IPS-18c (cell line): ENCODE results near the gene ACP6.

Source experiments
- H3K4me3 ChIP-seq: 2 replicates; pipeline ENCODE4 v1.7.0; 2013; ENCODE audit warnings: low read depth, mild to moderate bottlenecking, low read length, moderate library complexity; ENCODE audit not compliant: insufficient read depth
- H3K9me3 ChIP-seq: one replicate; pipeline ENCODE4 v1.6.1; 2013; ENCODE audit warnings: mild to moderate bottlenecking, low read length, moderate library complexity; ENCODE audit not compliant: control insufficient read depth, insufficient read depth

ACP6 gene

DNA sequence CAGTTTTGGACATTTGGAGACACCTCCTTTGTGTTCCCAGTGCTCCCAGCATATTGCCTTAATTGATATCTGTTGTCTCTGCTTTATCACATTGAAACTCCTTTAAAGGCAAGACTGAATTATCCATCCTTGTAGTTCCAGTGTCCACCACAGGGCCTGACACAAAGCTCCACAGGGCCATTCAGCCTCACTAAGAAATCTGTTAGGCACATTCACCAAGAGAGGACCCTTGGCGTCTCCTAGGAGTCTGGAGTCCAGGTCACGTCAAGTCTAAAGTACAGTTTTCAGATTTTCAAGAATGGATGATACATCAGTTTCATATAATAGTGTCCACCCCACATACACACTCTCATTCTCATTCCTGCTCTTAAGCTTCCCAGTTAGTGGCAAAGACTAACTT, 4.8 kb downstream of the ACP6 start:
- no peaks in the 10 kb centered on the region for H3K9me3 ChIP-seq
- H3K4me3 ChIP-seq = no peak overlapping the region

GRCh38 chr1:147664206-147664605, 6.1 kb downstream of the ACP6 start:
- Histone ChIP-seq H3K9me3 (no peaks in the 10 kb centered on the region), H3K4me3 (no peak overlapping the region)

DNA sequence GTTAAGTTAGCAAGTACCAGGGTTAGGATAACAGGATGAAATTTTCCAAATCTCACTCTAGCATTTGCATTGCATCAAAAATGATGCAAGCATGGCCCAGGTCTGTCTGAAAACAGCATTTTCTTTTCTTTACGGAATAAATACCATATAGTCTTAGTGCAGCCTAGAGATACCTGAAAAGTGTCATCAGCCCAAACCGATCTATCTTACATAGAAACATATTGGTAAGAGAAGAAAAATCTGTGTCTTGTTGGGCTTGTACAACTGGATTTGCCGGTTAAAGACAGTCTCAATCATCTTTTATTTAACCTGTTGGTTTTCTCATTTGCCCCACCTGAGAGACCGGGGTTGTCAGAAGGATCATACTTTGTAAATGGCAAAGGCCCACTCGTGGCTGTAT, 15.8 kb downstream of the ACP6 start:
- Histone ChIP-seq H3K4me3 (no peak overlapping the region), H3K9me3 (no peaks in the 10 kb centered on the region)

DNA sequence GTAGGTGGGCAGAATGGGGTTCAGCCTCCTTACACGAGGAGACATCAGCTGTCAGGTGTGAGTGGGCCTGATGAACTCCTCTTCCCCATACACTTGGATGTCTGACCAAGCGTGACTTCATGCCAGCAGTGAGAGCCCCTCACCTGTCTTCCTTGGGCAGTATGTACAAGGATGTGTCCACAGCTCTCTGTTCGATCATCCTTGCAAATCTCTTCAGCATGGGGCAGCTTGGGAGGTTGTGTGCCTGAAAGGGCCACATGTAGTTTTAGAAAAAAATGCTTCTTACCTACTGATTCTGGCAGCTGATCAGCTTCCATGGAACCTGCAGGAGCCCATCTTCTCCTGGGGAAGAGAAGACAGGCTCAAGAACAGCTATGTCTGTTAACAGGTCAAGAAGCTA, 18.0 kb downstream of the ACP6 start:
- no peak overlapping the region for H3K4me3 ChIP-seq
- no peaks in the 10 kb centered on the region for H3K9me3 ChIP-seq

DNA sequence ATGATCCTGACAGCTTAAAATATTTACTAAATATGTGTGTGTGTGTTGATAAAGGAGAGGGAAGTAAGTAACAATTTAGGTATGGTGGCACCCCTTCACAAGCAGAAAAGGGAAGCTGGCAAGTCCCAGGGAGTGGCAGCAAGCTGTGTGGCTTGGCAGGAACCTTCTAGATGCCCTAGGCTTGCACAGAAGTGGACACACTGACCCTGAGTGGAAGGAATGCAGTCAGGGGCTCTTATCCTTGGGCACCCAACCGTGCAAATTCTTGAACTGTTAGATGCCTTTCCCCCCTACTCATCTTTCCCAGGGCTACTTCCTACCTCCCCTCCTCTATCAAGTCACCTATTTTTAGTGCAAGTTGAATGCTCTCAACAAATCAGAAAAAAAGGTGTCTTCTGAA, 18.9 kb downstream of the ACP6 start:
- Histone ChIP-seq H3K9me3 (no peaks in the 10 kb centered on the region), H3K4me3 (no peak overlapping the region)

DNA sequence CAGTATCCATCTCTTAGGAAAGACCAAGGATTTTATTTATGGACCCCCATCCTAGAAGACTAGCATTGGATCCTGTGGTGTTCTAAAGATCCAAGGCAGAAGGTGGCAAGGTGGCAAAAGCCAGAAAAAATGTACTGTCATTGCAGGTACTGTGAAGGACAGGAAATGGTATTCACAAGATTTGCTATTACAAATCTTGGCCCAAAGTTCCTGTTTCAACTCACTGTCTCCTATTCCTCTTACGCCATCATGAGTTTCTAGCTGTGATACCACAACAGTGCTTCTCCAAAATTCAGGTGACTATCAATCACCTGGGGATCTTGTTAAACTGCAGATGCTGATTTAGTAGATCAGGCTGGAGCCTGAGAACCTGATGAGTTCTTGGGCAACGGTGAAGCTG, 21.4 kb downstream of the ACP6 start:
- H3K9me3 ChIP-seq = no peaks in the 10 kb centered on the region
- no peak overlapping the region for H3K4me3 ChIP-seq

DNA sequence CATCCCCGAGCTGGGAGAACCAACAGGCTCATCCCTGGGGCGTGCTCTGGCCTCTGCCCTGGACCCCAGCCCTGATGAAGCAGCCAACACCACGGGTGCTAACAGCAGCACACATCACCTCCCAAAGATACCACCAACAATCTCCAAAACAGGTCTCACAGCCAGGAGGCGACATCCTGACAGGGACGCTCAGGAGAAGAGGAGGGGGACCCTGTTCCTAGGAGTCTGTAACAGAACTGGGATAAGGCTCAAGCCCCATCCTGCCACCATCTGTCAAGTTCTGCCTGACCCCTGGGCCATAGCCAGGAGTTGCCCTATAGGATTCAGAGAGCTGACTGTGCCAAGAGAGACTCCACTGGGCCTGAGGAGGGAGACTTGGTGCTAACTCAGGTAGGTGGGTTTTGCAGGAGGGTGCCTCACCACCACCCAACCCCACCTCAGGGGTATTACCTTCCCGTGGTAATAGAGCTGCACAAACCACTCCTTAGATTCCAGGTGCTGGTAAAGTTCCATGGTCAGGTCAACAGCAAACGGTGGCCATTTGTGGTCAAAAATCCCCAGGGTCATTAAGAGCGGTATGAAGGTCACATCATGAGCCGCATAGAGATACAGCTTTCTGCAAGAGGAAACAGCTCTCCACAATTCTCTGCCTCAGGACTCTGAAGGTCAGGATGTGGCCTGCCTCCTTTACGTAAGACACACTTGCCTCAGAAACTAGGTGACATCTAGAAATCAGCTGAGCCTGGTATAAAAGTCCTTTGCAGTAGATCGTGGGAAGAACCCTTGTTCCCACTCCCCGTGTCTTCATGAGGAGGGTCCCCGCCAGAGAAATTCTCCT, 22.3 kb downstream of the ACP6 start:
- Histone ChIP-seq H3K4me3 (no peak overlapping the region), H3K9me3 (no peaks in the 10 kb centered on the region)

DNA sequence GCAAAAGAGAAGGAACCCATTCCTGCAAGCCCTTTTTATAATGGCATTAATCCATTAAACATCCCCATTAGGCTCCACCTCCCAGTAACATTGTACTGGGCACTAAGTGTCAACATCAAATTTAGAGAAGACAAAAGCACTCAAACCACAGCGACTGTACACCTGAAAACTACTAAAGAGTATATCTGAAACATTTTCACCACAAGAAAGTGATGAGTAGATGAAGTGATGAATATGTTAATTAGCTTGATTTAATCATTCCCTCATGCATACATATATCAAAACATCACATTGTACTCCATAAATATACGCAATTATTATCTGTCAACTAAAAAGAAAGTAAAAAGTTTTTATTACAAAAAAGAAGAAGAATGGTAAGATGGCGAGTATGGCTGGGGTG, 26.4 kb downstream of the ACP6 start:
- Histone ChIP-seq H3K9me3 (no peaks in the 10 kb centered on the region), H3K4me3 (no peak overlapping the region)

DNA sequence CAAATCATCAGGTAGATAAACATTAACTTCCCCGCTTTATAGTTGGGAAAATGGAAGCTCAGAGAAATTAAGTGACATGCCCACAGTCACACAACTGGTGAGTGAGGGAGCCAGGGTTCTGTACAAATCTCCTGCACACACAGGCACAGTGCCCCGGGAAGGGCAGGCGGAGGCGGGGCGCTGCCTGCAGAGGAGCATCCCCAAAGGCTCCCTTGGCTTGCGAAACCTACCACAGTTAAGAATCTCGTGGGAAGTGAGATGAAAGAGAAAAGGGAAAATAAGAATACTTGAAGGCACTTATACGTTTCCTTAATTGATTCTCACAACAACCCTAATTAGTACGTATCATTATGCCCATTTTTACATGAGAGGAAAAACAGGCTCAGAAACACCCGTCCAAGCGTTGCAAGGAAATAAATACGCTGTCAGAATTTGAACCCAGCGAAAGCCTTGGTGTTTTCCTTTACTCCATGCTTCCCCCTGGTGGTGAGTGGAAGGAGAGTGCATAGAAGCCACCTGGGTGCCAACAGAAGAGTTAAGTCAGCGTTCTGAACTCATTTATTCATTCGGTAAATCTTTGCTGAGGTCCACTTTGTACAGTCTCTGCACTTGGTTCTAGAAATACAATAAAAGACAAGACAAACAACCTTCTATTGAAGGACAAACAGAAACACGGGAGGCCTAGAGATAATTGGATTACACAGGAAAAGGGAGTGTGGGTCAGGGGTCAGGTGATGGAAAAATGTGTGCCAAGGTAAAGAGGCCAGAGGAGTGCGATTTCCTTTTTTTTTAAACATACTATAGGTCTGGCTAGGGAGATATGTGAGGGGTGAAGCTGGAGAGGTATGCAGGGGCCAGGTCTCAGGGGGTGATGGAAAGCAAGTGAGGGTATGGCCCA, 28.4 kb downstream of the ACP6 start:
- H3K9me3 ChIP-seq = no peaks in the 10 kb centered on the region
- H3K4me3 ChIP-seq = no peak overlapping the region

GRCh38 chr1:147641291-147641690, 29.0 kb downstream of the ACP6 start:
- Histone ChIP-seq H3K4me3 (no peak overlapping the region), H3K9me3 (no peaks in the 10 kb centered on the region)

DNA sequence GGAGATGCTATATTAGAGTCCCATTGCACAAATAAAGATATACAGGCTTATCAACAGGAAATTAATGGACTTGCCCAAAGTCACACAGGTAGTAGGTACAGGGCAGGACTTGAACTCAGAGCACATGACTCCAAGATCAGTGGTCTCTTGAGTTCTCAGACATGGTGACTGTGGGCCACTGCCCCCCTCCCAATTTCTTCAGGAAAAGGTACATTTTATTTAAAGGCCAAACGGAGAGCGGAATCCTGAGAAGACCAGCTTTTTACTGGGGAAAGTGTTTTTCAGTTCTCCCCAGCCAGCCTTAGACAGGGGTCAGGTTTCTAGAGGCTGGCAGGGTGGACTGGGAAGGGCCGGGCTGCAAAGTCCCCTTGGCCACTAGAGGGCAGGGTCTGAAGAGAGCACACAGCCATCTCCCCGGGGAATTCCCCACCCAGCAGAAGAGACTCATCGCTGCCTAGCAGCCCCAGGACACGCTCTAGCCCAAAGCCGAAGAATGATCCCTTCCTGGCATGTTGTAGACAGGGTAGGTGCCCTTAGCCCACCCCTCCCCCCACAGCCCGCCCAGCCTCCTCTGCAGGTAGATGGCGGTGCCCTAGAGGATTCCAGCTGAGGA, 29.7 kb downstream of the ACP6 start:
- H3K4me3 ChIP-seq = no peak overlapping the region
- no peaks in the 10 kb centered on the region for H3K9me3 ChIP-seq

GRCh38 chr1:147636314-147636713, 34.0 kb downstream of the ACP6 start:
- Histone ChIP-seq H3K9me3 (no peaks in the 10 kb centered on the region), H3K4me3 (no peak overlapping the region)

- Histone ChIP-seq H3K4me3 (no peak overlapping the region), H3K9me3 (no peaks in the 10 kb centered on the region)
Observed at GRCh38 chr1:147635342-147635741, 35.0 kb downstream of the ACP6 start.

- no peaks in the 10 kb centered on the region for H3K9me3 ChIP-seq
- no peak overlapping the region for H3K4me3 ChIP-seq
Observed at GRCh38 chr1:147634645-147635044, 35.7 kb downstream of the ACP6 start.

GRCh38 chr1:147633759-147634158, 36.6 kb downstream of the ACP6 start:
- H3K9me3 ChIP-seq = no peaks in the 10 kb centered on the region
- no peak overlapping the region for H3K4me3 ChIP-seq

- no peak overlapping the region for H3K4me3 ChIP-seq
- H3K9me3 ChIP-seq = no peaks in the 10 kb centered on the region
Observed at GRCh38 chr1:147631839-147632238, 38.5 kb downstream of the ACP6 start.

DNA sequence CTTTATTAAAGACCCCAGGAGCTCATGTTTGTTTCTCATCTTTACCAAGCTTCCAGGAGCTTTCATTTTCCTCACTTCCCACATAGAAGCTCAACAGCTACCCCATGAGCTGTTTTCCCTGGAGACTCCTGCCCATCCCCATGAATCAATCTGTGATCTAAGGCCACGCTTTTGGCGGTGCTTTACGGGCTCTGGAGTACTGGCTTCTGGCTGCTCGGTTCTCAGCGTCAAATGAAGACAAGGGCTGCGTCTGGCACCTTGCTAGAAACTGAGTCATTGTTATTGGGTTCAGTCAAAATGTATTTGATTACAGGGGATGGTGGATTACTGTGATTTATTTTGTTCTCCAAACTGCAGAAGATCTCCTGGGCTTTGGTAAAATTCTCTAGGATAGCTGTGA, 39.9 kb downstream of the ACP6 start:
- H3K4me3 ChIP-seq = no peak overlapping the region
- no peaks in the 10 kb centered on the region for H3K9me3 ChIP-seq

DNA sequence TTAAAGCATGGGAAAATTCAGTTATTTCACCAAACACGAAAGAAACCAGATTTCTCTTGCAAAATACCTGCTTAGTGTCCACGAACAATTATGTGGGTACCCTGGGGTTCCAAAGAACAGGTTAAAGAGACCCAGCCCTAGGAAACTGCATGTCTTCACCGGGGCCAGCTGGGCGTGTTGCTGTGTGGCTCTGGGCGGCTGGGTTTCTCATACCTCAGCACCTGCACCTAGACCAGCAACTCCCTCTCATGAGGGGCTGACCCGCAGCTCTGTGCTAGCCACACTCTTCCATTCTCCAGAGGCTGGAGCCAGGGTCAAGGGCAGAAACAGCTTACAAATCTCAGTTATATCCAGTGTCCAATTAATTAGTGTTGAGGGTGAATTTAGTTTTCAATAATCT, 40.3 kb downstream of the ACP6 start:
- H3K9me3 ChIP-seq = no peaks in the 10 kb centered on the region

More for the DNA sequence above, 40.3 kb downstream of the ACP6 start:
- H3K4me3 ChIP-seq = no peak overlapping the region
